C4-2B (cell line): Measurements from ENCODE around the gene RNF41.

Experiments
- ZFX ChIP-seq: fragments of 450-650 bp; IDR thresholded peaks from 2 replicates; pipeline ENCODE4 v1.6.1; 2017
- TF ChIP-seq, protein P1 (sequence below): fragments of 450-650 bp; conservative IDR thresholded peaks from 2 replicates; pipeline ENCODE4 v1.5.1; 2017; ENCODE audit warnings: mild to moderate bottlenecking

DNA sequence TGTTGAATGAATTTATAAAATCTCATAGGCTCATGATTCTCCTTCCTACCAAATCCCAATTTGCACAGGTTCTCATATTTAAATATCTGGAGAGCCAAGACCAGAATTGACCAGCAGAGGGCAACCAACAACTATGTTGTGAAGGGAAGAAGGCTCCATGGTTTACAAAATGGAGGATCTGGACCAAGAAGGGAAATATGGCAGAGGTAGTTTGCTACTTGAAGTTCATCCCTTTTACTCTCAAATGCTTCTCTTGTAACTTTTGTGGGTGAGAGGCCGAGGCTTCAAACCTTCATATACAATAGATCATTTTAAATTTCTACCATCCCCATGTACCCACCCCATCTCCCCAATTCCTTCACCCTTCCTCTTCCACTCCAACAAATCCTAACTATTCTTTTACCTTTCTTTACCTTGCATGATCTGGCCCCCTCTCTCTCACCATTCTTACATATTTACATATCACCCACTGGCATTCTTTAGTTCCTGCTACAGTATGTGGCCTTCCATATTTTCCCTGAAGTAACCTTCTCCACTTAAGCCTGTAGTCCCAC lies 28.6 kb downstream of the RNF41 start:
- TF ChIP-seq, protein P1, sequence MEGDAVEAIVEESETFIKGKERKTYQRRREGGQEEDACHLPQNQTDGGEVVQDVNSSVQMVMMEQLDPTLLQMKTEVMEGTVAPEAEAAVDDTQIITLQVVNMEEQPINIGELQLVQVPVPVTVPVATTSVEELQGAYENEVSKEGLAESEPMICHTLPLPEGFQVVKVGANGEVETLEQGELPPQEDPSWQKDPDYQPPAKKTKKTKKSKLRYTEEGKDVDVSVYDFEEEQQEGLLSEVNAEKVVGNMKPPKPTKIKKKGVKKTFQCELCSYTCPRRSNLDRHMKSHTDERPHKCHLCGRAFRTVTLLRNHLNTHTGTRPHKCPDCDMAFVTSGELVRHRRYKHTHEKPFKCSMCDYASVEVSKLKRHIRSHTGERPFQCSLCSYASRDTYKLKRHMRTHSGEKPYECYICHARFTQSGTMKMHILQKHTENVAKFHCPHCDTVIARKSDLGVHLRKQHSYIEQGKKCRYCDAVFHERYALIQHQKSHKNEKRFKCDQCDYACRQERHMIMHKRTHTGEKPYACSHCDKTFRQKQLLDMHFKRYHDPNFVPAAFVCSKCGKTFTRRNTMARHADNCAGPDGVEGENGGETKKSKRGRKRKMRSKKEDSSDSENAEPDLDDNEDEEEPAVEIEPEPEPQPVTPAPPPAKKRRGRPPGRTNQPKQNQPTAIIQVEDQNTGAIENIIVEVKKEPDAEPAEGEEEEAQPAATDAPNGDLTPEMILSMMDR = peak; percentile 91
- TF ChIP-seq ZFX = no peak
